HG03280 (cell line): ENCODE measurements around the gene RNF121.

ENCODE experiments used
- ATAC-seq: cut with Tn5 transposase; IDR thresholded peaks from one replicate; pipeline ENCODE4 v1.9.1; 2021; ENCODE audit warnings: mild to moderate bottlenecking, moderate library complexity; ENCODE audit not compliant: unreplicated experiment

RNF121 gene

GRCh38 chr11:71987521-71987920 is 58.7 kb downstream of the RNF121 start:
- no peak for ATAC-seq

GRCh38 chr11:71988050-71988449 is 59.2 kb downstream of the RNF121 start:
- no peak for ATAC-seq

- no peak for ATAC-seq
Measured at GRCh38 chr11:71990701-71991100, 61.9 kb downstream of the RNF121 start.

DNA sequence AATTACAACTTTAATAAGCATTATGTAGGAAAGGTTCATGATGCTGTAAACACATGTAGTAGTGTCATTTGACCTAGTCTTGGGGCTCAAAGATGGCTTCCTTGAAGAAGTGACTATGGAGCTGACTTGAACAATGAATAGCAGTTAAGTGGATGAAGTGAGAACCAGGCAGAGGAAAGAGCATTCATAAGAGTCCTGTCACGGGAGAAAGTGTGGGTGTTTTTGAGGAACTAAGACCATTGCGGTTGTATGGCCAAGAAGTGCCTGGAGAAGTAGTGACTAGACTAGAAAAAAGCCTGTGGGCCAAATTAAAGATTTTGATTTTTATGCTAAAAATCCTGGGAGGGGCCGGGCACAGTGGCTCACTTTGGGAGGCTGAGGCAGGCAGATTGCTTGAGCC is 62.6 kb downstream of the RNF121 start:
- ATAC-seq = no peak

- ATAC-seq = no peak
Measured at GRCh38 chr11:71992136-71992730, 63.4 kb downstream of the RNF121 start.

DNA sequence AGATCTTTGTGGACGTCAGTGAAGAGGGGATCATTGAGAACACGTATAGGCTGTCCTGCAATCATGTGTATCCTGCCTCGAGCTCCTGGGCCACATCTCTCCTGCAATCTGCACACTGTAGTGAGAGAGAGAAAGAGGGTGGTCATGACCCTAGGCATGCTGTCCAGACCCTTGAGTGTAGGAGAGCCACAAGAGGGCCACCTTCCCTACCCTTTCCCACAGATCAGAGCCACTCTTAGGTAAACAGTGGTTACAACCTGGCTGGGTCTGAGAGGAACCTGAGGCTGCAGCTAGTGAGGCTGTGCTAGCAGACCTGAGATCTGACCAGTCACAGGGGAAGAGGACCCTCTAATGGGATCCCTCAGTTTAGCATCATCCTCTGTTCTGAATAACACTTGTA is 65.9 kb downstream of the RNF121 start:
- no peak for ATAC-seq

- ATAC-seq = no peak
Measured at GRCh38 chr11:71995726-71996291, 67.0 kb downstream of the RNF121 start.

GRCh38 chr11:71996517-71996916 is 67.7 kb downstream of the RNF121 start:
- ATAC-seq = no peak

DNA sequence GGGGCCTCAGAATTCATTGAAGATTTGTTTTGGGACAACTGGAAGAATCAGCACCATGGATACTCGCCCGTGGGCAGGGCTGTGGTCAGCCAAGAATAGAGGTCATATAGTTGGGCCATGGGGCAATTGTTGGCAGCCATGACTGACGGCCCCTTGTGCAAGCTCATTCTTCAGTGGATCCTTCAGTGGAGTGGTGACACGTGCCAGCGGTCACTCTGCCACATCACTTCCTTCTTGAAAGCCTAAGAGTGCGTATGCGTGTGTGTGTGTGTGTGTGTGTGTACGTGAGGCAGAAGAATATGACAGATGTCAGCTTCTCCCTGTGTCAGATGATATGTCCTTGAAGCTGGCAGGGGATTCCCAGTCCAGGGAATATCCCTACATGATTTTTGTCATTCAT is 68.1 kb downstream of the RNF121 start:
- ATAC-seq = no peak

GRCh38 chr11:71997594-71997993 is 68.7 kb downstream of the RNF121 start:
- no peak for ATAC-seq

- no peak for ATAC-seq
Measured at GRCh38 chr11:71998061-71998460, 69.2 kb downstream of the RNF121 start.

- no peak for ATAC-seq
Measured at GRCh38 chr11:71998649-71999310, 69.9 kb downstream of the RNF121 start, which contains the start of gene IL18BP. TSS of gene IL18BP (plus strand) at chr11:71998909. CDS start at chr11:71999985, 1,076 bp downstream.

DNA sequence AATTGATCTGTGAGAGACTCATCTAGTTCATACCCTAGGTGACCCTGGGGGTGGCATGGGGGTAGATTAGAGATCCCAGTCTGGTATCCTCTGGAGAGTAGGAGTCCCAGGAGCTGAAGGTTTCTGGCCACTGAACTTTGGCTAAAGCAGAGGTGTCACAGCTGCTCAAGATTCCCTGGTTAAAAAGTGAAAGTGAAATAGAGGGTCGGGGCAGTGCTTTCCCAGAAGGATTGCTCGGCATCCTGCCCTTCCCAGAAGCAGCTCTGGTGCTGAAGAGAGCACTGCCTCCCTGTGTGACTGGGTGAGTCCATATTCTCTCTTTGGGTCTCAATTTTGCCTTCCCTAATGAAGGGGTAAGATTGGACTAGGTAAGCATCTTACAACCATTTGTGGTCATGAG is 70.5 kb downstream of the RNF121 start:
- ATAC-seq = no peak

GRCh38 chr11:71999798-72000197 is 71.0 kb downstream of the RNF121 start:
- no peak for ATAC-seq

- no peak for ATAC-seq
Measured at GRCh38 chr11:72000202-72000867, 71.5 kb downstream of the RNF121 start.

- no peak for ATAC-seq
Measured at GRCh38 chr11:72001285-72001684, 72.4 kb downstream of the RNF121 start.

- no peak for ATAC-seq
Measured at GRCh38 chr11:72001834-72002591, 73.2 kb downstream of the RNF121 start.

GRCh38 chr11:72002841-72003775 is 74.3 kb downstream of the RNF121 start:
- ATAC-seq = no peak

- no peak for ATAC-seq
Measured at GRCh38 chr11:72003776-72004171, 74.9 kb downstream of the RNF121 start.
